Kidney (tissue), 14 donors: ENCODE results near the gene MKRN2. TPM values are rescaled to one million over a fixed set of nuclear protein-coding genes. Genes with fewer than 3 reads are reported as not detected.

ENCODE experiments used
- DNase-seq, 5 donors: peaks; one replicate each; pipeline ENCODE4 v3.0.0-alpha.2; 2013 to 2020
- FAIRE-seq: peaks from 2 replicates; lab custom pipeline; 2012; peaks lifted over from hg19 to GRCh38; lab: Jason Lieb, UNC
- H3K27ac ChIP-seq, 2 donors: one replicate each; pipeline ENCODE4 v1.7.0; 2013; ENCODE audit warnings: low read depth in 2 of 2, low read length in 2 of 2, inconsistent platforms in 1 of 2
- H3K27me3 ChIP-seq: one replicate; pipeline ENCODE4 v1.7.1; 2013; ENCODE audit warnings: low read length, inconsistent platforms; ENCODE audit not compliant: control insufficient read depth, insufficient read depth
- H3K36me3 ChIP-seq, 3 donors: one replicate each; pipeline versions ENCODE4 v1.7.0 to v1.7.1; 2013; ENCODE audit warnings: low read length in 3 of 3, control low read depth in 1 of 3, inconsistent platforms in 1 of 3; ENCODE audit not compliant: insufficient read depth in 3 of 3, control insufficient read depth in 2 of 3
- H3K4me1 ChIP-seq, 3 donors: one replicate each; pipeline versions ENCODE4 v1.7.0 to v1.7.1; 2013; ENCODE audit warnings: low read length in 3 of 3, inconsistent platforms in 1 of 3, low read depth in 1 of 3; ENCODE audit not compliant: control insufficient read depth in 2 of 3, insufficient read depth in 2 of 3
- H3K4me3 ChIP-seq, 3 donors: one replicate each; pipeline versions ENCODE4 v1.7.0 to v1.8.1; 2013; ENCODE audit warnings: low read length in 3 of 3, control low read depth in 1 of 3, inconsistent platforms in 1 of 3
- H3K9ac ChIP-seq, 3 donors: one replicate each; pipeline versions ENCODE4 v1.7.0 to v1.7.1; 2013; ENCODE audit warnings: low read length in 3 of 3, control low read depth in 1 of 3, inconsistent platforms in 1 of 3
- H3K9me3 ChIP-seq, 3 donors: one replicate each; pipeline versions ENCODE4 v1.7.0 to v1.7.1; 2013; ENCODE audit warnings: low read length in 3 of 3, control low read depth in 1 of 3, inconsistent platforms in 1 of 3; ENCODE audit not compliant: control insufficient read depth in 2 of 3, insufficient read depth in 1 of 3
- intact Hi-C: fragments of 100-400 bp; cut with DNase I; formaldehyde crosslinking; loops from one replicate; pipeline ENCODE4 v1.11.1; 2022
- polyA plus RNA-seq: library from polyadenylated mRNA; stranded (reverse); fragments of 350-450 nt; fragmentation: Illumina TruSeq; extraction: RNeasy Lipid Tissue Mini Kit (QIAGEN cat#74804); gene quantifications from one replicate; pipeline ENCODE4 v1.2.3, GENCODE V29; 2014; ENCODE audit warnings: low read depth, low replicate concordance; ENCODE audit not compliant: insufficient read depth
- total RNA-seq: library from RNA; stranded (reverse); fragmentation: NEBNext Ultra II Directional; extraction: Animal tissue kit (Norgen Biotek cat#: 25700); gene quantifications from one replicate; pipeline ENCODE4 v1.2.1, GENCODE V29; 2021
- TF ChIP-seq, protein P1 (sequence below): IDR thresholded peaks from 3 replicates; pipeline ENCODE4 v1.5.1; 2012; ENCODE audit warnings: mild to moderate bottlenecking, moderate library complexity, borderline replicate concordance; ENCODE audit not compliant: insufficient read depth; ENCODE audit errors: extremely low read depth
- donor health status: control.
- donor health status: control.
- donor health status: control.
- donor health status: control.
- donor health status: control.
- donor health status: DM: yes; HTN: yes; CAD: no.
- donor health status: Normal renal cell carcinoma (clear cell type).

Gene MKRN2
- total and polyA plus RNA-seq, 2 donors from 2014 or later = 15.9 to 27.0 TPM

DNA sequence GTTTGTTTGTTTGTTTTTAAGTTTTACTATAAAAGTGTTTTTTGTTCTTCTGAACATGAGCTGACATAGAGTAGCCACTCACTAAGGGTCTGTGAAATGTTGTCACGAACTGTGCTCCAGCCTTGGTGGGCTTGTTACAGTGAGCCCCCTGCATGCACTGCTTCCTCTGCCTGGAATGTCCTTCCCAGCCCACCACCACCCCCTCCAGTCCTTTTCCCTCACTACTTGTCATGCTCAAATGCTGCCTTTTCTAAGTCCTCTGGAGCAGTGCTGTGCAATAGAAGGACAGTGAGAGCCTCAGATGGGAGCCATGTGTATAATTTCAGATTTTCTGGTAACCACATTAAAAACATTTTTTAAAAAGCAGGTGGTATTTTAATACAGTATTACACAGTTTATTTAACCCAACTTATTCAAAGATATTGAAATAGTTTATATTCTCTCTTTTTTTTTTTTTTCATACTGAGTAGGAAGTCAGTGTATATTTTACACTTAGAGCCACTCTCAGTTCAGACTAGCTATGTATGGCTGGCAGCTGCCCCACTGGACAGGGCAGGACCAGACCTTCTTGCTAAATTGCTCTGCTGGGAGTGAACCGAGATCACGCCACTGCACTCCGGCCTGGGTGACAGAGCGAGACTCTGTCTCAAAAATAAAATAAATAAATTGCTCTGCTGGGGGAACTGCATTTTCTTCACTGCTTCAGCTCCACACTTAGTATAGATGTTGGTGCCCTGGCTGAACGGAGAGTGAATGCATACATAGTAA lies 38.4 kb upstream of the MKRN2 start:
- no peak for FAIRE-seq

DNA sequence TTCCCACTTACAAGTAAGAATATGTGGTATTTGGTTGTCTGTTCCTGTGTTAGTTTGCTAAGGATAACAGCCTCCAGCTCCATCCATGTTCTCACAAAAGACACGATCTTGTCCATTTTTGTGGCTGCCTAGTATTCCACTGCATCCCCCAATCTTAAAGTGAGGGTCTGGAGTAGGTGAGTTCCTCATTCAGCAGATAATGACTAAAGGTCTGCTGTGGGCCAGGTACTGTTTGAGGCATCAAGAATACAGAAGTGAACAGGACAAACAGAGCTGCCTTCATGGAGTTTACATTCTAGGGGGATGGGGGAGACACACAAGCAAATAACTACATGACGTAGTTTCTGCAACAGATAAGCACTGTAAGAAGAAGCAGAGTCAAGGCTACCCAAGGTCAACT lies 35.9 kb upstream of the MKRN2 start:
- no peak for DNase-seq
- no peak for FAIRE-seq
- Histone ChIP-seq H3K9me3 (no peaks in the 10 kb centered on the region), H3K9ac (no peak overlapping the region), H3K27me3 (no peaks in the 10 kb centered on the region), H3K4me1 (no peaks in the 10 kb centered on the region), H3K4me3 (no peak overlapping the region), H3K36me3 (peaks cover 7 to 16% (median 9%) of the 10 kb centered on the region in 3 donors), H3K27ac (no peak overlapping the region)
- intact Hi-C loops = no loop called here
- TF ChIP-seq, protein P1, sequence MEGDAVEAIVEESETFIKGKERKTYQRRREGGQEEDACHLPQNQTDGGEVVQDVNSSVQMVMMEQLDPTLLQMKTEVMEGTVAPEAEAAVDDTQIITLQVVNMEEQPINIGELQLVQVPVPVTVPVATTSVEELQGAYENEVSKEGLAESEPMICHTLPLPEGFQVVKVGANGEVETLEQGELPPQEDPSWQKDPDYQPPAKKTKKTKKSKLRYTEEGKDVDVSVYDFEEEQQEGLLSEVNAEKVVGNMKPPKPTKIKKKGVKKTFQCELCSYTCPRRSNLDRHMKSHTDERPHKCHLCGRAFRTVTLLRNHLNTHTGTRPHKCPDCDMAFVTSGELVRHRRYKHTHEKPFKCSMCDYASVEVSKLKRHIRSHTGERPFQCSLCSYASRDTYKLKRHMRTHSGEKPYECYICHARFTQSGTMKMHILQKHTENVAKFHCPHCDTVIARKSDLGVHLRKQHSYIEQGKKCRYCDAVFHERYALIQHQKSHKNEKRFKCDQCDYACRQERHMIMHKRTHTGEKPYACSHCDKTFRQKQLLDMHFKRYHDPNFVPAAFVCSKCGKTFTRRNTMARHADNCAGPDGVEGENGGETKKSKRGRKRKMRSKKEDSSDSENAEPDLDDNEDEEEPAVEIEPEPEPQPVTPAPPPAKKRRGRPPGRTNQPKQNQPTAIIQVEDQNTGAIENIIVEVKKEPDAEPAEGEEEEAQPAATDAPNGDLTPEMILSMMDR = no peak

More for the DNA sequence above, 38.4 kb upstream of the MKRN2 start:
- H3K27ac ChIP-seq = no peak overlapping the region
- intact Hi-C loops = no loop called here
- no peaks in the 10 kb centered on the region for H3K27me3 ChIP-seq
- TF ChIP-seq, protein P1 = no peak
- no peak overlapping the region for H3K4me3 ChIP-seq
- H3K4me1 ChIP-seq = no peaks in the 10 kb centered on the region
- DNase-seq = peak in 3 of 5 donors; percentile 17 to 55 (median 32)
- H3K9me3 ChIP-seq = no peaks in the 10 kb centered on the region
- H3K36me3 ChIP-seq = peaks cover 6 to 10% (median 7%) of the 10 kb centered on the region in 3 donors
- H3K9ac ChIP-seq = no peak overlapping the region

DNA sequence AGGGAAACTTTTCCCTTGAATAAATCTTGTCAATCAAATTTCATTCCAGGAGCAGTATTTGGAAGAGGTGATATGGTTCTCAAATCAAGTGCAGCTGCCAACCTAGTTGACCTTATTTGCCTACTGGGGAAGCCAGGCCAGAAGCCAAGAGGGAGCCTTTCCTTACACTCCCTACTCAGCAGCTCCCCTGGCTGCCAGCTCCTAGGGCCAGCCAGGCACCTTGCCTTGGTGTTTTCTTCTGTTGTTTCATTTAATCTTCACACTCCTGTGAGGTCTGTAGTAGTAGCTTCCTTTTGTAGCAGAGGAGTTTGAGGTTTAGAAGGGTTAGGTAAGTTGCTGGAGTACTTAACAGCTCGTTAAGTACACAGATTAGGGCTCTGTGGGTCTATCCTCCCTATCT lies 34.2 kb upstream of the MKRN2 start:
- H3K27ac ChIP-seq = no peak overlapping the region
- H3K36me3 ChIP-seq = peaks cover 7 to 16% (median 14%) of the 10 kb centered on the region in 3 donors
- H3K27me3 ChIP-seq = no peaks in the 10 kb centered on the region
- no peak for DNase-seq
- intact Hi-C loops = no loop called here
- TF ChIP-seq, protein P1 = no peak
- H3K4me1 ChIP-seq = no peaks in the 10 kb centered on the region
- no peaks in the 10 kb centered on the region for H3K9me3 ChIP-seq
- H3K9ac ChIP-seq = no peak overlapping the region
- H3K4me3 ChIP-seq = no peak overlapping the region
- FAIRE-seq = no peak
